ENCODE data around the gene PLEKHA8.

Gene PLEKHA8

GRCh38 chr7:30034501-30034900 is 6.3 kb downstream of the PLEKHA8 start:
- TF ChIP-seq POLR2AphosphoS5 (IDR thresholded peaks at IDR 0.05; ENCODE audit: low read depth, low read length) = no peak
- no peak for TF ChIP-seq REST (IDR thresholded peaks at IDR 0.05; ENCODE audit: insufficient read depth in 1 of 2, low read depth in 2 of 2, low read length in 2 of 2)

GRCh38 chr7:30036220-30036619 is 8.0 kb downstream of the PLEKHA8 start:
- TF ChIP-seq SIN3A (IDR thresholded peaks at IDR 0.05; ENCODE audit: borderline replicate concordance, insufficient read depth, low read length) (no peak), FOXP2 (optimal IDR thresholded peaks at IDR 0.05; ENCODE audit: borderline replicate concordance, extremely low read depth, extremely low read length, insufficient read depth) (no peak), TAF1 (IDR thresholded peaks at IDR 0.05; ENCODE audit: borderline replicate concordance, insufficient read depth, low read length) (no peak), POLR2AphosphoS5 (IDR thresholded peaks at IDR 0.05; ENCODE audit: low read depth, low read length) (no peak), REST (IDR thresholded peaks at IDR 0.05; ENCODE audit: insufficient read depth in 1 of 2, low read depth in 2 of 2, low read length in 2 of 2) (no peak)

- TF ChIP-seq POLR2AphosphoS5 (IDR thresholded peaks at IDR 0.05; ENCODE audit: low read depth, low read length) = no peak
- TF ChIP-seq FOXP2 (optimal IDR thresholded peaks at IDR 0.05; ENCODE audit: borderline replicate concordance, extremely low read depth, extremely low read length, insufficient read depth) = no peak
- TF ChIP-seq REST (IDR thresholded peaks at IDR 0.05; ENCODE audit: insufficient read depth in 1 of 2, low read depth in 2 of 2, low read length in 2 of 2) = no peak
- TF ChIP-seq TAF1 (IDR thresholded peaks at IDR 0.05; ENCODE audit: borderline replicate concordance, insufficient read depth, low read length) = no peak
- TF ChIP-seq SIN3A (IDR thresholded peaks at IDR 0.05; ENCODE audit: borderline replicate concordance, insufficient read depth, low read length) = no peak
These were observed 10.2 kb downstream of the PLEKHA8 start for GRCh38 chr7:30038196-30038980.

- TF ChIP-seq REST (IDR thresholded peaks at IDR 0.05; ENCODE audit: insufficient read depth in 1 of 2, low read depth in 2 of 2, low read length in 2 of 2) (no peak), FOXP2 (optimal IDR thresholded peaks at IDR 0.05; ENCODE audit: borderline replicate concordance, extremely low read depth, extremely low read length, insufficient read depth) (no peak), TAF1 (IDR thresholded peaks at IDR 0.05; ENCODE audit: borderline replicate concordance, insufficient read depth, low read length) (no peak), SIN3A (IDR thresholded peaks at IDR 0.05; ENCODE audit: borderline replicate concordance, insufficient read depth, low read length) (no peak), POLR2AphosphoS5 (IDR thresholded peaks at IDR 0.05; ENCODE audit: low read depth, low read length) (no peak)
These were observed 12.7 kb downstream of the PLEKHA8 start for GRCh38 chr7:30040938-30041337.
